ENCODE results near the gene HECW1. TPM values are rescaled to one million over a fixed set of nuclear protein-coding genes. Genes with fewer than 3 reads are reported as not detected.

Gene HECW1
- total and polyA plus RNA-seq, 2 donors (not counting 1 experiment from before 2014, with no cell fraction given) = not detected

- ChIA-PET CTCF (no interaction called here), POLR2A (no interaction called here)
- no peaks in the 10 kb centered on the region for H3K9me3 Mint-ChIP-seq (ENCODE audit: insufficient read depth)
- Histone ChIP-seq H2AFZ (ENCODE audit: insufficient read depth, low read depth, low read length, poor library complexity, severe bottlenecking) (no peak overlapping the region), H4K20me1 (ENCODE audit: control insufficient read depth, insufficient read depth, low read length, poor library complexity, severe bottlenecking) (no peaks in the 10 kb centered on the region), H3K27me3 (replicated peaks in 1 of 4; ENCODE audit: control extremely low read depth in 1 of 4, control insufficient read depth in 3 of 4, insufficient read depth in 4 of 4, low read length in 3 of 4) (peaks cover 0 to 3% (median 0%) of the 10 kb centered on the region in 4 experiments), H3K4me1 (ENCODE audit: control insufficient read depth in 2 of 2, insufficient read depth in 2 of 2, low read length in 2 of 2) (peaks cover 4 to 7% of the 10 kb centered on the region in 2 donors), H3K79me2 (ENCODE audit: control insufficient read depth, insufficient read depth, low read length) (no peaks in the 10 kb centered on the region), H3K9me3 (ENCODE audit: control extremely low read depth in 1 of 3, control insufficient read depth in 2 of 3, insufficient read depth in 1 of 3, low read length in 2 of 3) (no peaks in the 10 kb centered on the region), H3K4me2 (replicated peaks; ENCODE audit: low read depth, low read length, poor library complexity, severe bottlenecking) (no peak overlapping the region), H3K27ac (ENCODE audit: low read length in 2 of 2) (no peak overlapping the region), H3K9ac (ENCODE audit: low read length) (no peak overlapping the region), H3K36me3 (replicated peaks in 1 of 2; ENCODE audit: control extremely low read depth in 1 of 2, control insufficient read depth in 1 of 2, extremely low read depth in 1 of 2, insufficient read depth in 2 of 2, low read length in 1 of 2) (no peaks in the 10 kb centered on the region), H3K4me3 (ENCODE audit: control extremely low read depth in 1 of 5, extremely low read depth in 1 of 5, insufficient read depth in 1 of 5, low read depth in 2 of 5, low read length in 4 of 5) (no peak overlapping the region)
- H3K27ac Mint-ChIP-seq = no peak overlapping the region
- H3K27me3 Mint-ChIP-seq = peaks cover 16% of the 10 kb centered on the region
- no peak for DNase-seq
- ATAC-seq (ENCODE audit: low read depth) = no peak
- WGBS (ENCODE audit: insufficient coverage) = no CpG with 5 or more reads among the region's 2 CpGs
- peaks cover 10% of the 10 kb centered on the region for H3K4me1 Mint-ChIP-seq
- TF ChIP-seq, protein P1, sequence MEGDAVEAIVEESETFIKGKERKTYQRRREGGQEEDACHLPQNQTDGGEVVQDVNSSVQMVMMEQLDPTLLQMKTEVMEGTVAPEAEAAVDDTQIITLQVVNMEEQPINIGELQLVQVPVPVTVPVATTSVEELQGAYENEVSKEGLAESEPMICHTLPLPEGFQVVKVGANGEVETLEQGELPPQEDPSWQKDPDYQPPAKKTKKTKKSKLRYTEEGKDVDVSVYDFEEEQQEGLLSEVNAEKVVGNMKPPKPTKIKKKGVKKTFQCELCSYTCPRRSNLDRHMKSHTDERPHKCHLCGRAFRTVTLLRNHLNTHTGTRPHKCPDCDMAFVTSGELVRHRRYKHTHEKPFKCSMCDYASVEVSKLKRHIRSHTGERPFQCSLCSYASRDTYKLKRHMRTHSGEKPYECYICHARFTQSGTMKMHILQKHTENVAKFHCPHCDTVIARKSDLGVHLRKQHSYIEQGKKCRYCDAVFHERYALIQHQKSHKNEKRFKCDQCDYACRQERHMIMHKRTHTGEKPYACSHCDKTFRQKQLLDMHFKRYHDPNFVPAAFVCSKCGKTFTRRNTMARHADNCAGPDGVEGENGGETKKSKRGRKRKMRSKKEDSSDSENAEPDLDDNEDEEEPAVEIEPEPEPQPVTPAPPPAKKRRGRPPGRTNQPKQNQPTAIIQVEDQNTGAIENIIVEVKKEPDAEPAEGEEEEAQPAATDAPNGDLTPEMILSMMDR (IDR thresholded peaks at IDR 0.05) = no peak
- no peak for TF ChIP-seq EZH2 (IDR thresholded peaks at IDR 0.05; ENCODE audit: borderline replicate concordance, insufficient read depth, low read depth, low read length, poor library complexity, severe bottlenecking)
- intact Hi-C loops (cut with micrococcal nuclease) = no loop called here
- no peak overlapping the region for H3K4me3 Mint-ChIP-seq
Measured at GRCh38 chr7:43491123-43491522, 378.7 kb downstream of the HECW1 start.

- Histone ChIP-seq H4K20me1 (ENCODE audit: control insufficient read depth, insufficient read depth, low read length, poor library complexity, severe bottlenecking) (no peaks in the 10 kb centered on the region), H3K4me3 (ENCODE audit: control extremely low read depth in 1 of 5, extremely low read depth in 1 of 5, insufficient read depth in 1 of 5, low read depth in 2 of 5, low read length in 4 of 5) (no peak overlapping the region), H3K9me3 (ENCODE audit: control extremely low read depth in 1 of 3, control insufficient read depth in 2 of 3, insufficient read depth in 1 of 3, low read length in 2 of 3) (no peaks in the 10 kb centered on the region), H3K79me2 (ENCODE audit: control insufficient read depth, insufficient read depth, low read length) (no peaks in the 10 kb centered on the region), H3K4me1 (ENCODE audit: control insufficient read depth in 2 of 2, insufficient read depth in 2 of 2, low read length in 2 of 2) (peaks cover 4 to 7% of the 10 kb centered on the region in 2 donors), H3K9ac (ENCODE audit: low read length) (no peak overlapping the region), H3K4me2 (replicated peaks; ENCODE audit: low read depth, low read length, poor library complexity, severe bottlenecking) (no peak overlapping the region), H3K27me3 (replicated peaks in 1 of 4; ENCODE audit: control extremely low read depth in 1 of 4, control insufficient read depth in 3 of 4, insufficient read depth in 4 of 4, low read length in 3 of 4) (peaks cover 0 to 3% (median 0%) of the 10 kb centered on the region in 4 experiments), H2AFZ (ENCODE audit: insufficient read depth, low read depth, low read length, poor library complexity, severe bottlenecking) (no peak overlapping the region), H3K27ac (ENCODE audit: low read length in 2 of 2) (no peak overlapping the region), H3K36me3 (replicated peaks in 1 of 2; ENCODE audit: control extremely low read depth in 1 of 2, control insufficient read depth in 1 of 2, extremely low read depth in 1 of 2, insufficient read depth in 2 of 2, low read length in 1 of 2) (no peaks in the 10 kb centered on the region)
- 88% methylated on average over 2 of the region's 2 CpGs for WGBS (ENCODE audit: insufficient coverage)
- ChIA-PET POLR2A (no interaction called here), CTCF (no interaction called here)
- ATAC-seq (ENCODE audit: low read depth) = no peak
- Mint-ChIP-seq H3K27ac (no peak overlapping the region), H3K4me1 (peaks cover 10% of the 10 kb centered on the region), H3K9me3 (ENCODE audit: insufficient read depth) (no peaks in the 10 kb centered on the region), H3K4me3 (no peak overlapping the region), H3K27me3 (peaks cover 18% of the 10 kb centered on the region)
- intact Hi-C loops (cut with micrococcal nuclease) = no loop called here
- DNase-seq = no peak
- TF ChIP-seq, protein P1 (IDR thresholded peaks at IDR 0.05) = no peak
- no peak for TF ChIP-seq EZH2 (IDR thresholded peaks at IDR 0.05; ENCODE audit: borderline replicate concordance, insufficient read depth, low read depth, low read length, poor library complexity, severe bottlenecking)
Measured at GRCh38 chr7:43491984-43492383, 379.5 kb downstream of the HECW1 start.

All from B cell (primary cell).